Measurements from ENCODE around the gene ELP4.
"Not testable (repeated sequence)": the region's sequence is repeated elsewhere in the genome, so short reads cannot be mapped to it uniquely, and the experiment has no call there.

ELP4 gene

GRCh38 chr11:31728432-31728831 is 218.9 kb downstream of the ELP4 start:
- no peak for TF ChIP-seq CTCF (IDR thresholded peaks at IDR 0.05; ENCODE audit: low read depth, low read length, missing control alignments)
- DNase-seq (ENCODE audit: extremely low read depth, low read depth) = no peak
- H3K4me3 ChIP-seq (replicated peaks; ENCODE audit: low read depth, low read length) = no peak overlapping the region

- no peak for TF ChIP-seq CTCF (IDR thresholded peaks at IDR 0.05; ENCODE audit: low read depth, low read length, missing control alignments)
- DNase-seq (ENCODE audit: extremely low read depth, low read depth) = no peak
- H3K4me3 ChIP-seq (replicated peaks; ENCODE audit: low read depth, low read length) = no peak overlapping the region
These were observed 230.6 kb downstream of the ELP4 start for GRCh38 chr11:31740131-31740530.

GRCh38 chr11:31740731-31741368 is 231.3 kb downstream of the ELP4 start:
- H3K4me3 ChIP-seq (replicated peaks; ENCODE audit: low read depth, low read length); DNase-seq (ENCODE audit: extremely low read depth, low read depth): not testable (repeated sequence)

- no peak for DNase-seq (ENCODE audit: extremely low read depth, low read depth)
- H3K4me3 ChIP-seq (replicated peaks; ENCODE audit: low read depth, low read length) = no peak overlapping the region
- no peak for TF ChIP-seq CTCF (IDR thresholded peaks at IDR 0.05; ENCODE audit: low read depth, low read length, missing control alignments)
These were observed 238.0 kb downstream of the ELP4 start for GRCh38 chr11:31747581-31747980.

GRCh38 chr11:31757260-31757835 is 247.8 kb downstream of the ELP4 start:
- no peak for DNase-seq (ENCODE audit: extremely low read depth, low read depth)
- TF ChIP-seq CTCF (IDR thresholded peaks at IDR 0.05; ENCODE audit: low read depth, low read length, missing control alignments) = no peak
- H3K4me3 ChIP-seq (replicated peaks; ENCODE audit: low read depth, low read length) = no peak overlapping the region

- TF ChIP-seq CTCF (IDR thresholded peaks at IDR 0.05; ENCODE audit: low read depth, low read length, missing control alignments) = no peak
- no peak overlapping the region for H3K4me3 ChIP-seq (replicated peaks; ENCODE audit: low read depth, low read length)
- DNase-seq (ENCODE audit: extremely low read depth, low read depth) = no peak
These were observed 252.1 kb downstream of the ELP4 start for GRCh38 chr11:31761636-31762035.

- no peak overlapping the region for H3K4me3 ChIP-seq (replicated peaks; ENCODE audit: low read depth, low read length)
- TF ChIP-seq CTCF (IDR thresholded peaks at IDR 0.05; ENCODE audit: low read depth, low read length, missing control alignments) = no peak
- DNase-seq (ENCODE audit: extremely low read depth, low read depth) = no peak
These were observed 253.7 kb downstream of the ELP4 start for GRCh38 chr11:31763296-31763695.
